Heart right ventricle (tissue), 16 donors: Measurements from ENCODE around the gene TROAP. TPM values are rescaled to one million over a fixed set of nuclear protein-coding genes. Genes with fewer than 3 reads are reported as not detected.

Experiments used
- ATAC-seq, 8 donors: fragments of 200-7000 bp; cut with Tn5 transposase; one replicate each; pipeline ENCODE4 v1.9.1; 2020; ENCODE audit warnings: mild to moderate bottlenecking in 8 of 8, moderate library complexity in 8 of 8, moderate number of reproducible peaks in 1 of 8
- DNase-seq, 2 donors: peaks; one replicate each; pipeline ENCODE4 v3.0.0-alpha.2; 2020
- H3K27ac ChIP-seq, 10 donors: fragments of 200-600 bp; sonication (generic) in 2 of 10; one replicate each; pipeline versions ENCODE4 v1.5.0 to v1.8.0; 2020 to 2022; ENCODE audit warnings: mild to moderate bottlenecking in 3 of 10
- H3K27me3 ChIP-seq, 7 donors: fragments of 200-600 bp; one replicate each; pipeline ENCODE4 v1.8.0; 2021 to 2022; ENCODE audit warnings: mild to moderate bottlenecking in 2 of 7
- H3K36me3 ChIP-seq, 9 donors: fragments of 200-600 bp; sonication (generic) in 1 of 9; one replicate each; pipeline versions ENCODE4 v1.5.0 to v1.8.0; 2020 to 2022; ENCODE audit warnings: mild to moderate bottlenecking in 2 of 9
- H3K4me1 ChIP-seq, 9 donors: fragments of 200-600 bp; sonication (generic) in 1 of 9; one replicate each; pipeline versions ENCODE4 v1.5.0 to v1.8.0; 2020 to 2022; ENCODE audit warnings: mild to moderate bottlenecking in 4 of 9
- H3K4me3 ChIP-seq, 10 donors: fragments of 200-600 bp; sonication (generic) in 2 of 10; one replicate each; pipeline versions ENCODE4 v1.5.0 to v1.8.0; 2020 to 2022; ENCODE audit warnings: mild to moderate bottlenecking in 7 of 10, moderate library complexity in 2 of 10
- H3K9me3 ChIP-seq, 11 donors: fragments of 200-600 bp in 10 of 11; sonication (generic) in 2 of 11; one replicate each; pipeline versions ENCODE4 v1.5.0 to v1.8.0; 2013 to 2022; ENCODE audit warnings: mild to moderate bottlenecking in 2 of 11, control low read depth in 1 of 11, moderate library complexity in 1 of 11
- WGBS, 2 donors: extraction: QIAGEN DNeasy Blood & Tissue Kit; methylation state at CpG; one replicate each; pipeline ENCODE4 v1.1.7; 2013; ENCODE audit warnings: inconsistent platforms in 1 of 2; 5-methylcytosine and 5-hydroxymethylcytosine counted together
- intact Hi-C, 10 donors: fragments of 100-400 bp; cut with DNase I; formaldehyde crosslinking; loops; one replicate each; pipeline versions ENCODE4 v1.11.1 to v1.14.2; 2022
- polyA plus RNA-seq, 2 donors: library from polyadenylated mRNA; stranded (reverse); fragments of 200-250 nt; gene quantifications; one replicate each; pipeline ENCODE4 v1.2.3, GENCODE V29; 2013
- total RNA-seq, 10 donors: library from RNA; stranded (reverse); fragmentation: NEBNext Ultra II Directional in 3 of 10; extraction: Animal tissue kit (Norgen Biotek cat#: 25700) in 3 of 10; gene quantifications; one replicate each; pipeline versions ENCODE4 v1.2.1 to v1.2.4, GENCODE V29; 2021 to 2023
- TF ChIP-seq, protein P1 (sequence below), 9 donors: fragments of 200-600 bp; sonication (generic) in 2 of 9; IDR thresholded peaks; one replicate each; pipeline versions ENCODE4 v1.5.0 to v1.8.0; 2021 to 2022; ENCODE audit warnings: antibody characterized with exemption in 9 of 9, mild to moderate bottlenecking in 5 of 9, moderate library complexity in 1 of 9
- donor health status: Arrhythmogenic right ventricular cardiomyopathy.
- donor health status: ischemic (EF 13 %, LVEDD 7.1; RV severe dilation, severe dysfunction).
- donor health status: healthy with polysubstance abuse.
- donor health status: DM: no; HTN: yes; CAD: no.
- donor health status: DM: no; HTN: no; CAD: no.
- donor health status: ischemic (EF 25% LVEDD 6.9; RV normal size, moderate dysfunction).
- donor health status: ischemic (EF 25% LVEDD 5.7; RV mildly dilated, moderate dysfunction).
- donor health status: healthy.
- donor health status: DM: yes; HTN: yes; CAD: no.
- donor health status: Ischemic cardiomyopathy.
- donor health status: ischemic (EF 35%, LVEDD 5.7; RV mildly dilated, moderate dysfunction).
- donor health status: nonischemic (EF 11% LVEDD 7.7; RV severe dilation, severe dysfunction).
- donor health status: DM: yes; HTN: yes; CAD: no.
- donor health status: PGD.
- donor health status: ischemic (EF 29% LVEDD 5.4; RV normal size, mild dysfunction).
- donor health status: nonischemic (EF 23%, LVEDD 6.1; RV moderate dilation, normal function).

TROAP gene
- total and polyA plus RNA-seq, 12 donors = 0.20 to 4.9 (median 0.72) TPM; not detected in 3

GRCh38 chr12:49295082-49295936 is 27.7 kb upstream of the TROAP start, which contains the start of gene PRPH:
PRPH (plus strand) TSS chr12:49295147; CDS start chr12:49295201, 54 bp downstream.
- TF ChIP-seq, protein P1, sequence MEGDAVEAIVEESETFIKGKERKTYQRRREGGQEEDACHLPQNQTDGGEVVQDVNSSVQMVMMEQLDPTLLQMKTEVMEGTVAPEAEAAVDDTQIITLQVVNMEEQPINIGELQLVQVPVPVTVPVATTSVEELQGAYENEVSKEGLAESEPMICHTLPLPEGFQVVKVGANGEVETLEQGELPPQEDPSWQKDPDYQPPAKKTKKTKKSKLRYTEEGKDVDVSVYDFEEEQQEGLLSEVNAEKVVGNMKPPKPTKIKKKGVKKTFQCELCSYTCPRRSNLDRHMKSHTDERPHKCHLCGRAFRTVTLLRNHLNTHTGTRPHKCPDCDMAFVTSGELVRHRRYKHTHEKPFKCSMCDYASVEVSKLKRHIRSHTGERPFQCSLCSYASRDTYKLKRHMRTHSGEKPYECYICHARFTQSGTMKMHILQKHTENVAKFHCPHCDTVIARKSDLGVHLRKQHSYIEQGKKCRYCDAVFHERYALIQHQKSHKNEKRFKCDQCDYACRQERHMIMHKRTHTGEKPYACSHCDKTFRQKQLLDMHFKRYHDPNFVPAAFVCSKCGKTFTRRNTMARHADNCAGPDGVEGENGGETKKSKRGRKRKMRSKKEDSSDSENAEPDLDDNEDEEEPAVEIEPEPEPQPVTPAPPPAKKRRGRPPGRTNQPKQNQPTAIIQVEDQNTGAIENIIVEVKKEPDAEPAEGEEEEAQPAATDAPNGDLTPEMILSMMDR (IDR thresholded peaks at IDR 0.05) = no peak
- Histone ChIP-seq H3K36me3 (no peaks in the 10 kb centered on the region), H3K4me1 (peaks cover 12 to 40% (median 33%) of the 10 kb centered on the region in 9 donors), H3K27ac (no peak within 1 kb of the TSS), H3K9me3 (no peaks in the 10 kb centered on the region), H3K27me3 (peaks cover 27 to 60% (median 59%) of the 10 kb centered on the region in 7 donors), H3K4me3 (peak within 1 kb of the TSS in 1 of 10 donors; percentile 8)
- peak in 1 of 2 donors; percentile 31 for DNase-seq
- ATAC-seq = no peak
- intact Hi-C loops = loop anchor here in 2 of 10 donors (5.0 to 10.0 kb wide), 2 partner anchors 37 to 49 kb away; partner anchors contain the start of gene DNAJC22 (in 1 of the 2)
- 7 to 11% methylated on average over 81 to 82 of the region's 82 CpGs for WGBS, 2 donors

- Histone ChIP-seq H3K27ac (no peak overlapping the region), H3K27me3 (peaks cover 27 to 69% (median 66%) of the 10 kb centered on the region in 7 donors), H3K9me3 (no peaks in the 10 kb centered on the region), H3K4me3 (peak overlapping the region in 4 of 10 donors; percentile 19 to 34 (median 22)), H3K4me1 (peaks cover 12 to 40% (median 33%) of the 10 kb centered on the region in 9 donors), H3K36me3 (no peaks in the 10 kb centered on the region)
- DNase-seq (peak in 1 of 2 donors; percentile 37), ATAC-seq (peak in 5 of 8 donors; percentile 34 to 51 (median 41))
- TF ChIP-seq, protein P1 (IDR thresholded peaks at IDR 0.05) = peak; percentile 25 to 73 (median 63)
- 13 to 17% methylated on average over 54 of the region's 54 CpGs for WGBS, 2 donors
- intact Hi-C loops = loop anchor here in 2 of 10 donors (5.0 to 10.0 kb wide), 2 partner anchors 36 to 49 kb away; partner anchors contain the start of gene DNAJC22 (in 1 of the 2)
Measured at GRCh38 chr12:49296034-49296835, 26.8 kb upstream of the TROAP start.

DNA sequence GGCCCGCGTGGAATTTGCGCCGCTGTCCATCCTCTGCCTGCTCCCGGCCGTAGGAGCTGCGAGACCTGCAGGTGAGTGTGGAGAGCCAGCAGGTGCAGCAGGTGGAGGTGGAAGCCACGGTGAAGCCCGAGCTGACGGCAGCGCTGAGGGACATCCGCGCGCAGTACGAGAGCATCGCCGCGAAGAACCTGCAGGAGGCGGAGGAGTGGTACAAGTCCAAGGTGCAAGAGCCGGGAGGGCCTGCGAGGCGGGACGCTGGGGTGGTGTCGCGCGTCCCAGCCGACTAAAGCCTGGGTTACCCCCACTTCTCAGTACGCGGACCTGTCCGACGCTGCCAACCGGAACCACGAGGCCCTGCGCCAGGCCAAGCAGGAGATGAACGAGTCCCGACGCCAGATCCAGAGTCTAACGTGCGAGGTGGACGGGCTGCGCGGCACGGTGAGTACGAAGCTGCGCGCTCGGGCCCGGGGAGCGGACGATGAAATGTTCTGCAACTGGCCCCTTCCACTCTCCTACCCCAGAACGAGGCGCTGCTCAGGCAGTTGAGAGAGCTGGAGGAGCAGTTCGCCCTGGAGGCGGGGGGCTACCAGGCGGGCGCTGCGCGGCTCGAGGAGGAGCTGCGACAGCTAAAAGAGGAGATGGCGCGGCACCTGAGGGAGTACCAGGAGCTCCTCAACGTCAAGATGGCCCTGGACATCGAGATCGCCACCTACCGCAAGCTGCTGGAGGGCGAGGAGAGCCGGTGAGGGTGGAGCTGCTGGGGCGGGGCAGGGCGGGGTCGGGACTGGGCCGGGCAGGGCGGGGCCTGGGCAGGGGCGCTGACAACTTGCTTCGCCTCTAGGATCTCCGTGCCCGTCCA is 26.0 kb upstream of the TROAP start:
- DNase-seq (no peak), ATAC-seq (peak in 1 of 8 donors; percentile 31)
- H3K4me1 ChIP-seq = peaks cover 12 to 40% (median 33%) of the 10 kb centered on the region in 9 donors
- peaks cover 27 to 77% (median 74%) of the 10 kb centered on the region in 7 donors for H3K27me3 ChIP-seq
- intact Hi-C loops = loop anchor here in 2 of 10 donors (5.0 to 10.0 kb wide), 2 partner anchors 35 to 48 kb away; partner anchors contain the start of gene DNAJC22 (in 1 of the 2)
- no peak overlapping the region for H3K27ac ChIP-seq
- TF ChIP-seq, protein P1 (IDR thresholded peaks at IDR 0.05) = peak in 2 of 9 donors; percentile 7 to 10
- 5% methylated on average over 77 of the region's 77 CpGs for WGBS, 2 donors
- no peaks in the 10 kb centered on the region for H3K9me3 ChIP-seq
- H3K36me3 ChIP-seq = no peaks in the 10 kb centered on the region
- H3K4me3 ChIP-seq = peak overlapping the region in 8 of 10 donors; percentile 19 to 34 (median 24)
